Smooth muscle cell of the umbilical artery (primary cell): ENCODE results near the gene CNOT6L. TPM values are rescaled to one million over a fixed set of nuclear protein-coding genes. Genes with fewer than 3 reads are reported as not detected.

Experiments
- total RNA-seq: library from RNA; depleted of rRNA; stranded (reverse); fragments of >200 nt; gene quantifications from 2 replicates; pipeline ENCODE4 v1.2.3, GENCODE V29; 2014

CNOT6L gene
- 10.4 and 21.5 TPM in 2 replicates for total RNA-seq

DNA sequence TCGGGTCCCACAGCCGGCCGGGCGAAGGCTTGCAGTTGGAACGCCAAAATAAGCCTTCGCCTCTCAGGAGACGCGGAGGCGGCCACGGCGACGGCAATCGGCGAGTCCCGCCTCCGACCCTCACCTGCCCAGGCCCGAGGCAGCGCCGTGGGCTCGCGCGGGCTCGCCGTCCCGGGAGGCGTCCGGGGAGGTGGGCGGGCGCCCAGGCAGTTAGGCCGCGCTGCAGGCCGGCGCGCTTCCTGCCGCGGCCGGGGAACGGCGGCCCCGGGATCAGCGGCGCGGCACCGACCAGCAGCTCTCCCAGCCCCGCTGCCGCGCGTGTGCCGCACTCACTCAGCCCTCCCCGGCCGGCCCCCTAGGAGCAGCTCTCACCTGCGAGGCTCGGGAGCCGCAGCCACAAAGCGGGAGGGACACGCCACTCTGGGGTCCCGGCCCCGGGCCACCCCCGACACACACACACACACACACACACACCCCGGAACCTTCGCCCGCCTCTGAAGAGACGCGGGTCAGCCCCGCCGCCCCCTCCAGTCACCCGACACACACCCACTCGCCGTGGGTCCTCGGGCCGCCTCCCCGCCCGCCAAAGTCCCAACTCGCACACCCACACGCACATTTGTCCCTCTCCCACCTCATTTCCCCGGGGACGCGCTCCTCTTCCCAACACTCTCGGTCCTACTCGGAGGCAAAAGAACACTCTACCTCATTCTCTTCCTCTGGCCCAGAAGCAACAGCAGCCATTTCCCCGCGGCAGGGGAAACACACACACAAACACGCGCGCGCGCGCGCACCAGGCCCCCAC, at the start of gene CNOT6L:
TSS of gene CNOT6L (minus strand) at position 767 of the 802 bp plus-strand sequence. CDS start at position 707, 60 bp downstream.

DNA sequence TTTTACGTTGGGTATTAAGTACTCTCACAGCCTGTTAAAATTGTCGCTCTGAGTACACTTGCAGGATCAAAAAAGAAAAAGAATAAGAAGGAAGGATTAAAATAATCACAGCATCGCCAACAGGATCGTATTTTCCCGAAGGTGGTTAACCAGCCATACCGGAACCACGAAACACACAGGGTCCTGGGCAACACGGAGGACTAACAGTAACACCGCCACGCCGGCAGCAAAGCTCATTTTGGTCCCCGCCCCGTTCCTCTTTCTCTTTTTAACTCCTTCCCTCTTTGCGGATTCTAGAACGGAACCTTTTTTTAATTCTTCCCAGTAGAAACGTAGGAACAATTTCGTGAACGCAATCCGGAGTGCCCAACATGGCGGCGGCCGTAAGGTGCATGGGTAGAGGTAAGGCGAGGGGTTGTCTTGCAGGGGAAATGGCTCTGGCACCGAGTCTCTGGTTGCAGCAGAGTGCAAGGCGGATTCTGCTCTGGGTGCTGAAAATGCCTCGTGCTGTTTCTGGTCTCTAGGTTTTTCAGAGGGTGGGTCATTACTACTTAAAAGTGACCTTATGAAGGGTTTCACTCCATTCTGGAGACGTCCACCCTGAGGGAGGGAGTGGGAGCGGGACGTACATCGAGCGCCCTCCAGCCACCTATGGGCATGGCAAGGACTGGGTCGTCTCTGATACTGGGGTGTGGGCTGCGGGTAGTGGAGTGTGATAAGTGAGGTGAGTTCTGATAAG, 43.5 kb upstream of the CNOT6L start, which contains the start of gene MRPL1:
TSS of gene MRPL1 (plus strand) at position 353 of the 739 bp plus-strand sequence. CDS start at position 372, 19 bp downstream.

Other genes with a start within 250 kb of the CNOT6L start
- not detected in 2 replicates for gene CXCL13, start 213.5 kb downstream of the CNOT6L start, total RNA-seq
- 24.3 and 24.8 TPM in 2 replicates for gene MRPL1, start 43.5 kb upstream of the CNOT6L start, total RNA-seq
- gene FRAS1, start 238.0 kb upstream of the CNOT6L start, total RNA-seq: 3.9 and 5.3 TPM in 2 replicates